ENCODE data around the gene TMEM39A.

DNA sequence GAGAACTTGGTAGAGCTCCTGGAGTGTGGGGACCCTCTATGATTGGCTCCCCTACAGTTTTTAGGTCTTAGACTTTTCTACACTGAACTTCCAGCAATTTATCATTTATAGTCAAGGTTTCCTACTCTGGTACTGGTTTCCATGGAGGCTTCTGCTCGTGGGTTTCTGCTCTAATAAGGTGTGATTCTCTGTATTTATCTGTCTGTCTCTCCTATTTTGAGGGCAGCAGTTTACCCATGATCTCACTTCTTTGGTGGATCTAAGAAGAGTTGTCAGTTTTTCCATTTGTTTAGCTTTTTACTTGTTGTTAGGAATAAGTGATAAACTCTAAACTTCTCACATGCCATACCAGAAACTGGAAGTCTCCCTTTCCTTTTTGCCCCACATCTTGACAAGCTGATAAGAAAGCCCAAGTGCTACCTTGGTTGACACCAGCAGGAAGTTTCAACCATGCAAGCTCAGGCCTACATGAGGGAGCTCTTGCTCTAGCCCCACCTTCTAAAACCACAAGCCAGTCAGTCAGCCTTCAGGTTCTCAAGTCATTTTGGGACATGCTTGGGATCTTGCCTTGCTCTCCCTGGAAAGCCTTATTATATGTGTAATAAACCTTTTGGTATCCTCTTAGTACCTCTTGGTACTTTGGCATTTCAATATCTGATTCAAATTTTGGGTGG lies 44.9 kb upstream of the TMEM39A start:
- TF ChIP-seq, protein P1, sequence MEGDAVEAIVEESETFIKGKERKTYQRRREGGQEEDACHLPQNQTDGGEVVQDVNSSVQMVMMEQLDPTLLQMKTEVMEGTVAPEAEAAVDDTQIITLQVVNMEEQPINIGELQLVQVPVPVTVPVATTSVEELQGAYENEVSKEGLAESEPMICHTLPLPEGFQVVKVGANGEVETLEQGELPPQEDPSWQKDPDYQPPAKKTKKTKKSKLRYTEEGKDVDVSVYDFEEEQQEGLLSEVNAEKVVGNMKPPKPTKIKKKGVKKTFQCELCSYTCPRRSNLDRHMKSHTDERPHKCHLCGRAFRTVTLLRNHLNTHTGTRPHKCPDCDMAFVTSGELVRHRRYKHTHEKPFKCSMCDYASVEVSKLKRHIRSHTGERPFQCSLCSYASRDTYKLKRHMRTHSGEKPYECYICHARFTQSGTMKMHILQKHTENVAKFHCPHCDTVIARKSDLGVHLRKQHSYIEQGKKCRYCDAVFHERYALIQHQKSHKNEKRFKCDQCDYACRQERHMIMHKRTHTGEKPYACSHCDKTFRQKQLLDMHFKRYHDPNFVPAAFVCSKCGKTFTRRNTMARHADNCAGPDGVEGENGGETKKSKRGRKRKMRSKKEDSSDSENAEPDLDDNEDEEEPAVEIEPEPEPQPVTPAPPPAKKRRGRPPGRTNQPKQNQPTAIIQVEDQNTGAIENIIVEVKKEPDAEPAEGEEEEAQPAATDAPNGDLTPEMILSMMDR (IDR thresholded peaks at IDR 0.05), result no peak
- no peak for TF ChIP-seq POLR2A (IDR thresholded peaks at IDR 0.05)
